ENCODE data around the gene CLDND1.

CLDND1 gene

GRCh38 chr3:98551754-98552153 lies 29.1 kb upstream of the CLDND1 start:
- no peak for DNase-seq (ENCODE audit: low read depth in 2 of 2)

- DNase-seq (ENCODE audit: low read depth in 2 of 2): no peak
These were observed 28.5 kb upstream of the CLDND1 start for GRCh38 chr3:98551236-98551635.

GRCh38 chr3:98550833-98551232 lies 28.1 kb upstream of the CLDND1 start:
- no peak for DNase-seq (ENCODE audit: low read depth in 2 of 2)

GRCh38 chr3:98548544-98548943 lies 25.8 kb upstream of the CLDND1 start:
- no peak for DNase-seq (ENCODE audit: low read depth in 2 of 2)

- DNase-seq (ENCODE audit: low read depth in 2 of 2): no peak
These were observed 23.2 kb upstream of the CLDND1 start for GRCh38 chr3:98545940-98546339.

GRCh38 chr3:98542623-98543022 lies 19.9 kb upstream of the CLDND1 start:
- no peak for DNase-seq (ENCODE audit: low read depth in 2 of 2)

- no peak for DNase-seq (ENCODE audit: low read depth in 2 of 2)
These were observed 19.0 kb upstream of the CLDND1 start for GRCh38 chr3:98541695-98542094.

- no peak for DNase-seq (ENCODE audit: low read depth in 2 of 2)
These were observed 17.6 kb upstream of the CLDND1 start for GRCh38 chr3:98540346-98540745.

GRCh38 chr3:98536456-98537017 lies 13.8 kb upstream of the CLDND1 start:
- no peak for DNase-seq (ENCODE audit: low read depth in 2 of 2)

GRCh38 chr3:98534734-98535133 lies 12.0 kb upstream of the CLDND1 start:
- no peak for DNase-seq (ENCODE audit: low read depth in 2 of 2)

GRCh38 chr3:98534168-98534567 lies 11.5 kb upstream of the CLDND1 start:
- DNase-seq (ENCODE audit: low read depth in 2 of 2): no peak

- no peak for DNase-seq (ENCODE audit: low read depth in 2 of 2)
These were observed 10.2 kb upstream of the CLDND1 start for GRCh38 chr3:98532709-98533571.

GRCh38 chr3:98532275-98532637 lies 9.6 kb upstream of the CLDND1 start:
- DNase-seq (ENCODE audit: low read depth in 2 of 2): no peak

- no peak for DNase-seq (ENCODE audit: low read depth in 2 of 2)
These were observed 9.0 kb upstream of the CLDND1 start, which contains the start of gene GPR15 for GRCh38 chr3:98531622-98532274. Gene GPR15 (plus strand): TSS chr3:98531978. CDS start chr3:98532034, 56 bp downstream.

GRCh38 chr3:98530676-98531075 lies 8.0 kb upstream of the CLDND1 start:
- no peak for DNase-seq (ENCODE audit: low read depth in 2 of 2)

GRCh38 chr3:98529856-98530459 lies 7.3 kb upstream of the CLDND1 start:
- no peak for DNase-seq (ENCODE audit: low read depth in 2 of 2)

GRCh38 chr3:98528474-98529346 lies 6.0 kb upstream of the CLDND1 start:
- no peak for DNase-seq (ENCODE audit: low read depth in 2 of 2)

GRCh38 chr3:98525494-98525893 lies 2.8 kb upstream of the CLDND1 start:
- DNase-seq (ENCODE audit: low read depth in 2 of 2): no peak

GRCh38 chr3:98521897-98522543 lies 682 bp downstream of the CLDND1 start:
- no peak for DNase-seq (ENCODE audit: low read depth in 2 of 2)

- DNase-seq (ENCODE audit: low read depth in 2 of 2): no peak
These were observed 3.4 kb downstream of the CLDND1 start for GRCh38 chr3:98519351-98519750.

- no peak for DNase-seq (ENCODE audit: low read depth in 2 of 2)
These were observed 3.9 kb downstream of the CLDND1 start for GRCh38 chr3:98518816-98519215.

All from fibroblast of skin of left biceps (primary cell).